ENCODE results near the gene DUSP19. TPM values are rescaled to one million over a fixed set of nuclear protein-coding genes. Genes with fewer than 3 reads are reported as not detected.

Gene DUSP19
- total and polyA plus RNA-seq, 2 of the 4 experiments (the other 2 are of a cell fraction): 0.86 to 1.4 TPM

DNA sequence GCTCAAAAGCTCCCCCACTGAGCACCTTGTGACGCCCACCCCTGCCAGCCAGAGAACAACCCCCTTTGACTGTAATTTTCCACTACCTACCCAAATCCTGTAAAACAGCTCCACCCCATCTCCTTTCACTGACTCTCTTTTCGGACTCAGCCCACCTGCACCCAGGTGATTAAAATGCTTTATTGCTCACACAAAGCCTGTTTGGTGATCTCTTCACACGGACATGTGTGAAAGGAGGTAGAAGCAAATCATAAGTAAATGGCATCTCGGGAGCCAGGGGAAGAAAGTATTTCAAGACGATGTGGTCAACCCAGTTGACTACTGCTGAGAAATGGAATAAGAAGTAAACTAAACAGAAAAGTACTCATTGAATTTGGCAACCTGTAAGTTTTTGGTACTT is 29.1 kb upstream of the DUSP19 start:
- Histone ChIP-seq H3K4me1 (ENCODE audit: control insufficient read depth, insufficient read depth, low read length) (no peaks in the 10 kb centered on the region), H3K9me1 (ENCODE audit: insufficient read depth, low read length) (no peaks in the 10 kb centered on the region), H3K14ac (replicated peaks; ENCODE audit: low read depth, low read length) (no peak overlapping the region), H2BK20ac (ENCODE audit: low read depth, low read length) (no peak overlapping the region), H3K9me3 (ENCODE audit: control insufficient read depth, insufficient read depth, low read length) (peaks cover 3% of the 10 kb centered on the region), H2AFZ (replicated peaks; ENCODE audit: low read length, poor library complexity) (no peak overlapping the region), H4K91ac (ENCODE audit: insufficient read depth, low read depth, low read length) (no peak overlapping the region), H3K79me1 (ENCODE audit: low read depth in 1 of 2, low read length in 2 of 2) (no peaks in the 10 kb centered on the region), H4K5ac (ENCODE audit: low read depth, low read length) (no peak overlapping the region), H4K20me1 (ENCODE audit: insufficient read depth, low read length) (no peaks in the 10 kb centered on the region), H2AK9ac (replicated peaks; ENCODE audit: low read depth, low read length, poor library complexity) (no peak overlapping the region), H2BK15ac (ENCODE audit: low read depth, low read length) (no peak overlapping the region), H3K56ac (ENCODE audit: extremely low read depth, insufficient read depth, low read length) (no peak overlapping the region), H3K23ac (ENCODE audit: low read depth, low read length) (no peak overlapping the region), H2AK5ac (ENCODE audit: low read depth, low read length) (no peak overlapping the region), H3K4me2 (ENCODE audit: low read depth, low read length) (no peak overlapping the region), H3K18ac (ENCODE audit: low read depth, low read length) (no peak overlapping the region), H3K4me3 (ENCODE audit: insufficient read depth, low read depth, low read length) (no peak overlapping the region), H3K4ac (ENCODE audit: low read depth, low read length) (no peak overlapping the region), H3K36me3 (ENCODE audit: control insufficient read depth, insufficient read depth, low read length) (no peaks in the 10 kb centered on the region), H3K9ac (ENCODE audit: low read depth, low read length) (no peak overlapping the region), H3K27ac (ENCODE audit: insufficient read depth, low read length) (no peak overlapping the region), H4K8ac (ENCODE audit: low read depth in 2 of 2, low read length in 2 of 2) (no peak overlapping the region), H2BK5ac (ENCODE audit: low read depth, low read length, poor library complexity, severe bottlenecking) (no peak overlapping the region), H2BK120ac (ENCODE audit: low read depth, low read length) (no peak overlapping the region), H3K27me3 (ENCODE audit: control insufficient read depth, insufficient read depth, low read length) (no peaks in the 10 kb centered on the region)
- TF ChIP-seq RAD21 (IDR thresholded peaks at IDR 0.05; ENCODE audit: low read length): no peak
- TF ChIP-seq MXI1 (IDR thresholded peaks at IDR 0.05; ENCODE audit: borderline replicate concordance, low read depth, low read length): no peak
- no peak for TF ChIP-seq RCOR1 (IDR thresholded peaks at IDR 0.05; ENCODE audit: insufficient replicate concordance, low read length)
- no peak for TF ChIP-seq SMC3 (IDR thresholded peaks at IDR 0.05; ENCODE audit: low read depth, low read length)
- TF ChIP-seq BHLHE40 (IDR thresholded peaks at IDR 0.05; ENCODE audit: low read depth, low read length): no peak
- TF ChIP-seq, protein P1, sequence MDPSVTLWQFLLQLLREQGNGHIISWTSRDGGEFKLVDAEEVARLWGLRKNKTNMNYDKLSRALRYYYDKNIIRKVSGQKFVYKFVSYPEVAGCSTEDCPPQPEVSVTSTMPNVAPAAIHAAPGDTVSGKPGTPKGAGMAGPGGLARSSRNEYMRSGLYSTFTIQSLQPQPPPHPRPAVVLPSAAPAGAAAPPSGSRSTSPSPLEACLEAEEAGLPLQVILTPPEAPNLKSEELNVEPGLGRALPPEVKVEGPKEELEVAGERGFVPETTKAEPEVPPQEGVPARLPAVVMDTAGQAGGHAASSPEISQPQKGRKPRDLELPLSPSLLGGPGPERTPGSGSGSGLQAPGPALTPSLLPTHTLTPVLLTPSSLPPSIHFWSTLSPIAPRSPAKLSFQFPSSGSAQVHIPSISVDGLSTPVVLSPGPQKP (IDR thresholded peaks at IDR 0.05; ENCODE audit: borderline replicate concordance, low read depth, low read length): no peak
- no peak for TF ChIP-seq CHD1 (IDR thresholded peaks at IDR 0.05; ENCODE audit: low read depth, low read length)
- no peak for TF ChIP-seq POLR2A (IDR thresholded peaks at IDR 0.05; ENCODE audit: low read depth, low read length)
- TF ChIP-seq, protein P2, sequence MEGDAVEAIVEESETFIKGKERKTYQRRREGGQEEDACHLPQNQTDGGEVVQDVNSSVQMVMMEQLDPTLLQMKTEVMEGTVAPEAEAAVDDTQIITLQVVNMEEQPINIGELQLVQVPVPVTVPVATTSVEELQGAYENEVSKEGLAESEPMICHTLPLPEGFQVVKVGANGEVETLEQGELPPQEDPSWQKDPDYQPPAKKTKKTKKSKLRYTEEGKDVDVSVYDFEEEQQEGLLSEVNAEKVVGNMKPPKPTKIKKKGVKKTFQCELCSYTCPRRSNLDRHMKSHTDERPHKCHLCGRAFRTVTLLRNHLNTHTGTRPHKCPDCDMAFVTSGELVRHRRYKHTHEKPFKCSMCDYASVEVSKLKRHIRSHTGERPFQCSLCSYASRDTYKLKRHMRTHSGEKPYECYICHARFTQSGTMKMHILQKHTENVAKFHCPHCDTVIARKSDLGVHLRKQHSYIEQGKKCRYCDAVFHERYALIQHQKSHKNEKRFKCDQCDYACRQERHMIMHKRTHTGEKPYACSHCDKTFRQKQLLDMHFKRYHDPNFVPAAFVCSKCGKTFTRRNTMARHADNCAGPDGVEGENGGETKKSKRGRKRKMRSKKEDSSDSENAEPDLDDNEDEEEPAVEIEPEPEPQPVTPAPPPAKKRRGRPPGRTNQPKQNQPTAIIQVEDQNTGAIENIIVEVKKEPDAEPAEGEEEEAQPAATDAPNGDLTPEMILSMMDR (conservative IDR thresholded peaks at IDR 0.05; ENCODE audit: low read depth, low read length): no peak
- dilution Hi-C loops (cut with HindIII; ENCODE audit: low sequenced_read_pairs, unreplicated experiment) (no loop called here), in situ Hi-C loops (cut with MboI; ENCODE audit: low sequenced_read_pairs) (no loop called here), intact Hi-C loops (cut with micrococcal nuclease) (no loop called here)
- BruUV-seq (replicated peaks): no TSS peak
- WGBS, 2 experiments (ENCODE audit: extremely low coverage in 2 of 2, insufficient read length in 1 of 2): 56% methylated on average over 3 of the region's 5 CpGs; no CpG with 5 or more reads in 1 of the 2 experiments
- DNase-seq: no peak
- ChIA-PET CTCF (no interaction called here), POLR2A (ENCODE audit: unreplicated experiment) (no interaction called here)
- no peak for ATAC-seq (ENCODE audit: low read depth)
